Neural progenitor cell (in vitro differentiated cells): ENCODE results near the gene THRSP.

Source experiments
- EZH2 ChIP-seq: fragments of 200-600 bp; sonication (generic); IDR thresholded peaks from 2 replicates; pipeline ENCODE4 v1.6.1; 2017; ENCODE audit warnings: antibody characterized with exemption, mild to moderate bottlenecking, moderate library complexity
- TF ChIP-seq, protein P1 (sequence below): fragments of 200-600 bp; sonication (generic); IDR thresholded peaks from 2 replicates; pipeline ENCODE4 v1.5.1; 2017; ENCODE audit warnings: antibody characterized with exemption, mild to moderate bottlenecking

- TF ChIP-seq, protein P1, sequence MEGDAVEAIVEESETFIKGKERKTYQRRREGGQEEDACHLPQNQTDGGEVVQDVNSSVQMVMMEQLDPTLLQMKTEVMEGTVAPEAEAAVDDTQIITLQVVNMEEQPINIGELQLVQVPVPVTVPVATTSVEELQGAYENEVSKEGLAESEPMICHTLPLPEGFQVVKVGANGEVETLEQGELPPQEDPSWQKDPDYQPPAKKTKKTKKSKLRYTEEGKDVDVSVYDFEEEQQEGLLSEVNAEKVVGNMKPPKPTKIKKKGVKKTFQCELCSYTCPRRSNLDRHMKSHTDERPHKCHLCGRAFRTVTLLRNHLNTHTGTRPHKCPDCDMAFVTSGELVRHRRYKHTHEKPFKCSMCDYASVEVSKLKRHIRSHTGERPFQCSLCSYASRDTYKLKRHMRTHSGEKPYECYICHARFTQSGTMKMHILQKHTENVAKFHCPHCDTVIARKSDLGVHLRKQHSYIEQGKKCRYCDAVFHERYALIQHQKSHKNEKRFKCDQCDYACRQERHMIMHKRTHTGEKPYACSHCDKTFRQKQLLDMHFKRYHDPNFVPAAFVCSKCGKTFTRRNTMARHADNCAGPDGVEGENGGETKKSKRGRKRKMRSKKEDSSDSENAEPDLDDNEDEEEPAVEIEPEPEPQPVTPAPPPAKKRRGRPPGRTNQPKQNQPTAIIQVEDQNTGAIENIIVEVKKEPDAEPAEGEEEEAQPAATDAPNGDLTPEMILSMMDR = no peak
- TF ChIP-seq EZH2 = no peak
These were observed 31.6 kb upstream of the THRSP start for GRCh38 chr11:78032090-78032489.
